Measurements from ENCODE around the gene NCOA3.

The NCOA3 gene

DNA sequence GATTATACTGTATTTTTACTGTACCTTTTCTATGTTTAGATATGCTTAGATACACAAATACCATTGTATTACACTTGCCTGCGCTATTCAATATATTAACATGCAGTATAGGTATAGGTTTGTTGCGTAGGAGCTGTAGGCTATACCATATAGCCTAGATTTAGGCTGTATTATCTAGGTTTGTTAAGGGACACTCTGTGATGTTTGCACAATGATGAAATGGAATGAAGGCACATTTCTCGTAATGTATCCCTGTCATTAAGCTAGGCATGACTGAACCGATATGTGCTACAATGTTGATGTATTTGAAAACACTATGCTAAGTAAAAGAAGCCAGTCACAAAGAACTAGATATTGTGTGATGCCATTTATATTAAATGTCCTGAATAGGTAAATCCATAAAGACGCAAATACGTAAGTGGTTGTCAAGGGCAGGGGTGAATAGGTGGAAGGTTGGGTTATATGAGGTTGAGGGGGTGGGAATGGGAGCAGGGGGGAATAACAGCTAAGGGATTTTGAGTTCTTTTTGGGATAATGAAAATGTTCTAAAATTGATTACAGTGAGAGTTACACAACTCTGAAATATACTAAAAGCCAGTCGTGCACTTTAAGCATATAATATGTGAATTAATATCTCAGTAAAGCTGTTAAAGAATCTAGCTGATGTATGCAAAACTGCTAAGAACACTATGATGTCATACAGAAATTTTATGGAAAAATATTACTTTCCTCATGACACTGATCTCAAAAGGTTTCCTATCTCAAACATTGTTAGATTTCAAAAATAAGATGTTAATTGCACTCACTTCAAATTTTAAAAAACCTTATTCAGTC, 97.4 kb downstream of the NCOA3 start:
- Histone ChIP-seq H3K36me3 (ENCODE audit: insufficient read depth) (no peaks in the 10 kb centered on the region), H3K27me3 (ENCODE audit: insufficient read depth, low read depth) (no peaks in the 10 kb centered on the region), H3K27ac (no peak overlapping the region), H4K20me1 (ENCODE audit: insufficient read depth) (no peaks in the 10 kb centered on the region), H3K9ac (no peak overlapping the region), H2AFZ (ENCODE audit: low read depth) (no peak overlapping the region), H3K4me3 (IDR thresholded peaks at IDR 0.05; ENCODE audit: insufficient read depth, low read depth, low read length) (no peak overlapping the region), H3K79me2 (ENCODE audit: insufficient read depth, low read depth) (no peaks in the 10 kb centered on the region; the same call in 1 of the 2 replicates), H3K4me2 (no peak overlapping the region), H3K4me1 (ENCODE audit: low read depth, poor library complexity, severe bottlenecking) (peaks cover 10% of the 10 kb centered on the region)
- TF ChIP-seq, protein P1, sequence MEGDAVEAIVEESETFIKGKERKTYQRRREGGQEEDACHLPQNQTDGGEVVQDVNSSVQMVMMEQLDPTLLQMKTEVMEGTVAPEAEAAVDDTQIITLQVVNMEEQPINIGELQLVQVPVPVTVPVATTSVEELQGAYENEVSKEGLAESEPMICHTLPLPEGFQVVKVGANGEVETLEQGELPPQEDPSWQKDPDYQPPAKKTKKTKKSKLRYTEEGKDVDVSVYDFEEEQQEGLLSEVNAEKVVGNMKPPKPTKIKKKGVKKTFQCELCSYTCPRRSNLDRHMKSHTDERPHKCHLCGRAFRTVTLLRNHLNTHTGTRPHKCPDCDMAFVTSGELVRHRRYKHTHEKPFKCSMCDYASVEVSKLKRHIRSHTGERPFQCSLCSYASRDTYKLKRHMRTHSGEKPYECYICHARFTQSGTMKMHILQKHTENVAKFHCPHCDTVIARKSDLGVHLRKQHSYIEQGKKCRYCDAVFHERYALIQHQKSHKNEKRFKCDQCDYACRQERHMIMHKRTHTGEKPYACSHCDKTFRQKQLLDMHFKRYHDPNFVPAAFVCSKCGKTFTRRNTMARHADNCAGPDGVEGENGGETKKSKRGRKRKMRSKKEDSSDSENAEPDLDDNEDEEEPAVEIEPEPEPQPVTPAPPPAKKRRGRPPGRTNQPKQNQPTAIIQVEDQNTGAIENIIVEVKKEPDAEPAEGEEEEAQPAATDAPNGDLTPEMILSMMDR (conservative IDR thresholded peaks at IDR 0.05; ENCODE audit: low read depth, low read length), result no peak

DNA sequence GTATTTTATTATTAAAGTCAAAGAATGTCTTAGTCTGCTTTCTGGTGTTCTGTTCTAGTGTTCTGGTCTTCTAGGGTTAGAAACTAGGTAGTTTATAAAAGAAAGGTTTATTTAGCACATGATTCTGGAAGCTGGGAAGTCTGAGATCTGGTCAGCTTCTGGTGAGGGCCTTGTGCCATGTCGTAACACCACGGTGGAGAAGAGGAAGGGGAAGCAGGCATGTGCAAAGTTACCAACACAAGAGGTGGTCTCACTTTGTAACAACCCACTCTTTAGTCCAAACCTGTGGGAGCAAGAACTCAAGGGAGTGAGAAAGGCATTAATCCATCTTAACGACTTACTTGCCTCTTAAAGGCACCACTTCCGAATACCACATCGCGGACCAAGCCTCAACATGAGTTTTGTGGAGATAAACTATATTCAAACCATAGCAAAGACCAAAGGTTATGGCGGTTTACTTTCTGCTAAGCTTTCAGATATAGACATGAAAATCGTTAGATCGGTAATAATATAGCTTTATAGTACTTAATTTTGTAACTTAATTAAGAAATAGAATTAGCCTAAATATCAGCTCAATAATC, 99.4 kb downstream of the NCOA3 start:
- TF ChIP-seq, protein P1 (conservative IDR thresholded peaks at IDR 0.05; ENCODE audit: low read depth, low read length), result no peak
- peaks cover 11% of the 10 kb centered on the region for H3K4me1 ChIP-seq (ENCODE audit: low read depth, poor library complexity, severe bottlenecking)
- no peaks in the 10 kb centered on the region; the same call in 1 of the 2 replicates for H3K79me2 ChIP-seq (ENCODE audit: insufficient read depth, low read depth)
- no peak overlapping the region for H3K27ac ChIP-seq
- H2AFZ ChIP-seq (ENCODE audit: low read depth), result no peak overlapping the region
- no peak overlapping the region for H3K9ac ChIP-seq
- no peak overlapping the region for H3K4me2 ChIP-seq
- H4K20me1 ChIP-seq (ENCODE audit: insufficient read depth), result no peaks in the 10 kb centered on the region
- no peaks in the 10 kb centered on the region for H3K36me3 ChIP-seq (ENCODE audit: insufficient read depth)
- no peaks in the 10 kb centered on the region for H3K27me3 ChIP-seq (ENCODE audit: insufficient read depth, low read depth)
- no peak overlapping the region for H3K4me3 ChIP-seq (IDR thresholded peaks at IDR 0.05; ENCODE audit: insufficient read depth, low read depth, low read length)

DNA sequence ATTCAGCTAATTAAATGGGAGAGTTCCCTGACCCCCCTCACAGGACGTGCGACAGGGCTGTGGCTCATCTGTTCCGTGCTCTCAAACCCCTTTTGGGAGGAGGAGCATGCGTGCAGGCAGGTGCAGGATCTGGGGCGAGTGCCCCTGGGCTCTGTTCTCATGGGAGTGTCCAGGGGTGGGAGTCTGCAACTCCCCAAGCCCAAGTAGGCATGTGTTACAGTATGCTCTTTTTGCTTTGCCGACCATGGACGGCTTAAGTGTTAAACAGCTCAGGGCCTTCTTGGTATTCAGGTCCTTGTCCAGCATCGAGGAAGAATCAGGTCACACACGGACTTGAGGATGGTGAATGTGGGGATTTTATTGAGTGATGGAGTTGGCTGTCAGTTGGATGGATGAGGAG, 101.6 kb downstream of the NCOA3 start:
- no peaks in the 10 kb centered on the region for H3K27me3 ChIP-seq (ENCODE audit: insufficient read depth, low read depth)
- H3K9ac ChIP-seq, result no peak overlapping the region
- no peaks in the 10 kb centered on the region for H3K36me3 ChIP-seq (ENCODE audit: insufficient read depth)
- peaks cover 26% of the 10 kb centered on the region for H3K4me1 ChIP-seq (ENCODE audit: low read depth, poor library complexity, severe bottlenecking)
- no peak overlapping the region for H2AFZ ChIP-seq (ENCODE audit: low read depth)
- TF ChIP-seq, protein P1 (conservative IDR thresholded peaks at IDR 0.05; ENCODE audit: low read depth, low read length), result no peak
- no peak overlapping the region for H3K4me3 ChIP-seq (IDR thresholded peaks at IDR 0.05; ENCODE audit: insufficient read depth, low read depth, low read length)
- no peak overlapping the region for H3K27ac ChIP-seq
- H3K79me2 ChIP-seq (ENCODE audit: insufficient read depth, low read depth), result no peaks in the 10 kb centered on the region; the same call in 1 of the 2 replicates
- H4K20me1 ChIP-seq (ENCODE audit: insufficient read depth), result no peaks in the 10 kb centered on the region
- no peak overlapping the region for H3K4me2 ChIP-seq

DNA sequence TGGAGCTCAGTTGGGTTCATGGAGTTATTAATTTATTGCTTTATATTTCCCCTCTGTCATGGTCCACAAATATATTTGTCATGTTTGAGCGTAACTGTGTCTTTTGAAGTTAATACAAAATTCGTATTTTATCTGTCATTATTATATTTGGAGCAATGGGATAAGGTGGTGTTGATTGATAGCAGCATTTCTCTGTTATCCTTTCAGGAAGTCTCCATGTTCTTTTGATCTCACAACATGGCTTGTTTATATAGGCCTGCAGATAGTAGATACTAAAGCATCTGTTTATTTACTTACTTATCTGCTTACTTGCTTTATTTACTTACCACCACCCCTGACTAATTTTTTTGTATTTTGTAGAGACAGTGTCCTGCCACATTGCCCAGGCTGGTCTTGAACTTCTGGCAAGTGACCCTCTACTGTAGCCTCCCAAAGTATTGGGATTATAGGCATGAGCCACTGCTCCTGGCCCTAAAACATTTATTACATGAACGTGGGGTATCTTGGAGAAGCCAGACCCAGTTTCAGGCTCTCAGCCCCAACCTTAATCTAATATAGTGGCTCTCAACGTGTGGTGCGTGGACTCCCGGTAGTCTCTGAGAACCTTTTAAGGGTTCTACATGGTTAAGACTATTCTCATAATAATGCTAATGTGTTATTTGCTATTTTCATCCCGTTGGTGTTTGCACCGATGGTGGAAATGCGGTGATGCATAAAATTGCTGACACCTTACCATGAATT, 104.2 kb downstream of the NCOA3 start:
- Histone ChIP-seq H3K4me2 (no peak overlapping the region), H4K20me1 (ENCODE audit: insufficient read depth) (no peaks in the 10 kb centered on the region), H3K79me2 (ENCODE audit: insufficient read depth, low read depth) (no peaks in the 10 kb centered on the region; the same call in 1 of the 2 replicates), H3K9ac (no peak overlapping the region), H2AFZ (ENCODE audit: low read depth) (no peak overlapping the region), H3K27me3 (ENCODE audit: insufficient read depth, low read depth) (no peaks in the 10 kb centered on the region), H3K4me1 (ENCODE audit: low read depth, poor library complexity, severe bottlenecking) (peaks cover 24% of the 10 kb centered on the region), H3K27ac (no peak overlapping the region), H3K36me3 (ENCODE audit: insufficient read depth) (no peaks in the 10 kb centered on the region), H3K4me3 (IDR thresholded peaks at IDR 0.05; ENCODE audit: insufficient read depth, low read depth, low read length) (no peak overlapping the region)
- TF ChIP-seq, protein P1 (conservative IDR thresholded peaks at IDR 0.05; ENCODE audit: low read depth, low read length), result no peak
